Neural progenitor cell (in vitro differentiated cells): Measurements from ENCODE around the gene TOPORS. TPM values are rescaled to one million over a fixed set of nuclear protein-coding genes. Genes with fewer than 3 reads are reported as not detected.

Source experiments
- DNase-seq: peaks from one replicate; pipeline ENCODE4 v3.0.0-alpha.2; 2016; ENCODE audit warnings: low spot score
- H2AFZ ChIP-seq: fragments of 200-600 bp; sonication (generic); replicated peaks from 2 replicates; pipeline ENCODE4 v1.6.1; 2016; ENCODE audit warnings: antibody characterized with exemption
- H3F3A ChIP-seq: fragments of 200-600 bp; sonication (generic); 2 replicates; pipeline ENCODE4 v1.6.1; 2016; ENCODE audit warnings: antibody characterized with exemption, low read depth
- H3K27ac ChIP-seq: fragments of 200-600 bp; sonication (generic); 2 replicates; pipeline ENCODE4 v1.5.1; 2016; ENCODE audit warnings: mild to moderate bottlenecking
- H3K27me3 ChIP-seq: fragments of 200-600 bp; sonication (generic); 2 replicates; pipeline ENCODE4 v1.6.1; 2016; ENCODE audit warnings: mild to moderate bottlenecking, moderate library complexity
- H3K36me3 ChIP-seq: fragments of 200-600 bp; sonication (generic); 2 replicates; pipeline ENCODE4 v1.5.1; 2016
- H3K4me1 ChIP-seq: fragments of 200-600 bp; sonication (generic); 2 replicates; pipeline ENCODE4 v1.6.1; 2016; ENCODE audit warnings: mixed run types
- H3K4me2 ChIP-seq: fragments of 200-600 bp; sonication (generic); 2 replicates; pipeline ENCODE4 v1.6.1; 2016
- H3K4me3 ChIP-seq: fragments of 200-600 bp; sonication (generic); 2 replicates; pipeline ENCODE4 v1.5.1; 2016
- H3K79me2 ChIP-seq: fragments of 200-600 bp; sonication (generic); 2 replicates; pipeline ENCODE4 v1.6.1; 2016; ENCODE audit warnings: low read depth
- H3K9ac ChIP-seq: fragments of 200-600 bp; sonication (generic); 2 replicates; pipeline ENCODE4 v1.6.1; 2016
- H3K9me3 ChIP-seq: fragments of 200-600 bp; sonication (generic); 2 replicates; pipeline ENCODE4 v1.5.1; 2016; ENCODE audit warnings: low read depth
- H4K20me1 ChIP-seq: fragments of 200-600 bp; sonication (generic); 2 replicates; pipeline ENCODE4 v1.6.1; 2016; ENCODE audit warnings: low read depth
- H3K27ac Mint-ChIP-seq: 3 replicates; pipeline ENCODE4 v1.8.0; 2021; ENCODE audit warnings: mixed read lengths
- H3K27me3 Mint-ChIP-seq: 2 replicates; pipeline ENCODE4 v1.8.0; 2022; ENCODE audit warnings: low read depth, mild to moderate bottlenecking, inconsistent platforms, moderate library complexity, mixed read lengths; ENCODE audit not compliant: insufficient read depth
- H3K36me3 Mint-ChIP-seq: 3 replicates; pipeline ENCODE4 v1.8.0; 2021; ENCODE audit warnings: mixed read lengths
- H3K4me1 Mint-ChIP-seq: 3 replicates; pipeline ENCODE4 v1.8.0; 2021; ENCODE audit warnings: mixed read lengths
- H3K4me3 Mint-ChIP-seq: 3 replicates; pipeline ENCODE4 v1.8.0; 2021; ENCODE audit warnings: mild to moderate bottlenecking, moderate library complexity, mixed read lengths
- H3K9me3 Mint-ChIP-seq: 3 replicates; pipeline ENCODE4 v1.8.0; 2020; ENCODE audit warnings: mixed read lengths
- EZH2 ChIP-seq: fragments of 200-600 bp; sonication (generic); IDR thresholded peaks from 2 replicates; pipeline ENCODE4 v1.6.1; 2017; ENCODE audit warnings: antibody characterized with exemption, mild to moderate bottlenecking, moderate library complexity
- EZH2phosphoT487 ChIP-seq: fragments of 200-600 bp; sonication (generic); IDR thresholded peaks from 2 replicates; pipeline ENCODE4 v1.6.1; 2017; ENCODE audit warnings: antibody characterized with exemption
- total RNA-seq: library from RNA; depleted of rRNA; stranded (reverse); fragments of >200 nt; gene quantifications from 2 replicates; pipeline ENCODE4 v1.2.3, GENCODE V29; 2015; ENCODE audit warnings: low replicate concordance
- TF ChIP-seq, protein P1 (sequence below): fragments of 200-600 bp; sonication (generic); IDR thresholded peaks from 2 replicates; pipeline ENCODE4 v1.5.1; 2017; ENCODE audit warnings: antibody characterized with exemption, mild to moderate bottlenecking

Gene TOPORS
- total RNA-seq, 1 donor from 2014 or later: 51.3 TPM

- H3K4me3 Mint-ChIP-seq: no peak overlapping the region
- H3K27me3 Mint-ChIP-seq: peaks cover 4% of the 10 kb centered on the region
- DNase-seq: no peak
- Histone ChIP-seq H3K27ac (no peak overlapping the region), H3K4me1 (peaks cover 18% of the 10 kb centered on the region), H2AFZ (no peak overlapping the region), H3F3A (peaks cover 13% of the 10 kb centered on the region), H3K9me3 (no peaks in the 10 kb centered on the region), H4K20me1 (peaks cover 18% of the 10 kb centered on the region), H3K79me2 (peaks cover 48% of the 10 kb centered on the region), H3K4me3 (no peak overlapping the region), H3K27me3 (no peaks in the 10 kb centered on the region), H3K36me3 (no peaks in the 10 kb centered on the region), H3K4me2 (no peak overlapping the region), H3K9ac (no peak overlapping the region)
- H3K36me3 Mint-ChIP-seq: peaks cover 16% of the 10 kb centered on the region
- peaks cover 18% of the 10 kb centered on the region for H3K4me1 Mint-ChIP-seq
- no peaks in the 10 kb centered on the region for H3K9me3 Mint-ChIP-seq
- no peak overlapping the region for H3K27ac Mint-ChIP-seq
- TF ChIP-seq EZH2phosphoT487: no peak
- TF ChIP-seq, protein P1, sequence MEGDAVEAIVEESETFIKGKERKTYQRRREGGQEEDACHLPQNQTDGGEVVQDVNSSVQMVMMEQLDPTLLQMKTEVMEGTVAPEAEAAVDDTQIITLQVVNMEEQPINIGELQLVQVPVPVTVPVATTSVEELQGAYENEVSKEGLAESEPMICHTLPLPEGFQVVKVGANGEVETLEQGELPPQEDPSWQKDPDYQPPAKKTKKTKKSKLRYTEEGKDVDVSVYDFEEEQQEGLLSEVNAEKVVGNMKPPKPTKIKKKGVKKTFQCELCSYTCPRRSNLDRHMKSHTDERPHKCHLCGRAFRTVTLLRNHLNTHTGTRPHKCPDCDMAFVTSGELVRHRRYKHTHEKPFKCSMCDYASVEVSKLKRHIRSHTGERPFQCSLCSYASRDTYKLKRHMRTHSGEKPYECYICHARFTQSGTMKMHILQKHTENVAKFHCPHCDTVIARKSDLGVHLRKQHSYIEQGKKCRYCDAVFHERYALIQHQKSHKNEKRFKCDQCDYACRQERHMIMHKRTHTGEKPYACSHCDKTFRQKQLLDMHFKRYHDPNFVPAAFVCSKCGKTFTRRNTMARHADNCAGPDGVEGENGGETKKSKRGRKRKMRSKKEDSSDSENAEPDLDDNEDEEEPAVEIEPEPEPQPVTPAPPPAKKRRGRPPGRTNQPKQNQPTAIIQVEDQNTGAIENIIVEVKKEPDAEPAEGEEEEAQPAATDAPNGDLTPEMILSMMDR: no peak
- no peak for TF ChIP-seq EZH2
Measured at GRCh38 chr9:32570262-32570661, 17.9 kb upstream of the TOPORS start.

GRCh38 chr9:32566770-32567169 is 14.4 kb upstream of the TOPORS start:
- Mint-ChIP-seq H3K27me3 (peaks cover 2% of the 10 kb centered on the region), H3K27ac (no peak overlapping the region), H3K9me3 (no peaks in the 10 kb centered on the region), H3K4me1 (peaks cover 5% of the 10 kb centered on the region), H3K36me3 (peaks cover 18% of the 10 kb centered on the region), H3K4me3 (no peak overlapping the region)
- H4K20me1 ChIP-seq: peaks cover 10% of the 10 kb centered on the region
- no peaks in the 10 kb centered on the region for H3F3A ChIP-seq
- H3K9me3 ChIP-seq: no peaks in the 10 kb centered on the region
- H3K27ac ChIP-seq: no peak overlapping the region
- no peak for TF ChIP-seq EZH2phosphoT487
- TF ChIP-seq, protein P1: no peak
- no peak for TF ChIP-seq EZH2
- H3K4me2 ChIP-seq: no peak overlapping the region
- no peaks in the 10 kb centered on the region for H3K27me3 ChIP-seq
- no peak overlapping the region for H3K4me3 ChIP-seq
- no peak overlapping the region for H3K9ac ChIP-seq
- H2AFZ ChIP-seq: no peak overlapping the region
- DNase-seq: no peak
- no peaks in the 10 kb centered on the region for H3K36me3 ChIP-seq
- H3K4me1 ChIP-seq: peaks cover 9% of the 10 kb centered on the region
- H3K79me2 ChIP-seq: peaks cover 38% of the 10 kb centered on the region

DNA sequence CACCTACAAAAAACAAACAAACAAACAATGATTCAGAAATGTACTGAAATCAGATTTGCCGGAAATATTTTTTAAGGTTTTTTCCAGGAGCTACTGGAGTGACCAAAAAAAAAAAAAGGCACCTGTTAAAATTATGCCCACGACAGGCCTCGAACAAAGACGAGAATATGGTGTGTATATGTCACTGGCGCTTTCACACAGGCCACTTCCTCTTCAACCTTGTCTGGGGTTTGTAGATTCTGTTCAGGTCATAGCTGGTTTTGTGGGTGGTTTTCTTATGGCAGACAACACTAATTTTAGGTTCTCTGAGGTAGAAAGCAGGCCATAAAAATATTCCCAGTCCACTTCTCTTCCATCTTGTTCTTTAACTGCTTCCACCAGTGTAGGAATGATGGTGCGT is 13.6 kb upstream of the TOPORS start:
- TF ChIP-seq EZH2: no peak
- TF ChIP-seq, protein P1: no peak
- TF ChIP-seq EZH2phosphoT487: no peak
- Histone ChIP-seq H4K20me1 (peaks cover 5% of the 10 kb centered on the region), H2AFZ (no peak overlapping the region), H3K36me3 (no peaks in the 10 kb centered on the region), H3K79me2 (peaks cover 34% of the 10 kb centered on the region), H3K27me3 (no peaks in the 10 kb centered on the region), H3K9me3 (no peaks in the 10 kb centered on the region), H3K27ac (no peak overlapping the region), H3K4me3 (no peak overlapping the region), H3K9ac (no peak overlapping the region), H3F3A (no peaks in the 10 kb centered on the region), H3K4me1 (peaks cover 1% of the 10 kb centered on the region), H3K4me2 (no peak overlapping the region)
- H3K4me1 Mint-ChIP-seq: no peaks in the 10 kb centered on the region
- peaks cover 18% of the 10 kb centered on the region for H3K36me3 Mint-ChIP-seq
- no peak overlapping the region for H3K4me3 Mint-ChIP-seq
- H3K27me3 Mint-ChIP-seq: peaks cover 2% of the 10 kb centered on the region
- no peaks in the 10 kb centered on the region for H3K9me3 Mint-ChIP-seq
- H3K27ac Mint-ChIP-seq: no peak overlapping the region
- no peak for DNase-seq
